Left ventricle myocardium inferior (tissue), 1 donor: ENCODE data around the gene FDPS. TPM values are rescaled to one million over a fixed set of nuclear protein-coding genes. Genes with fewer than 3 reads are reported as not detected.

ENCODE experiments used
- DNase-seq: peaks from one replicate; pipeline ENCODE4 v3.0.0-alpha.2; 2020
- H3K27ac ChIP-seq: fragments of 200-600 bp; replicated peaks from 2 replicates; pipeline ENCODE4 v1.8.0; 2021
- H3K27me3 ChIP-seq: fragments of 200-600 bp; 2 replicates; pipeline ENCODE4 v1.8.0; 2021; ENCODE audit warnings: low read depth
- H3K36me3 ChIP-seq: fragments of 200-600 bp; 2 replicates; pipeline ENCODE4 v1.8.0; 2021
- H3K4me1 ChIP-seq: fragments of 200-600 bp; 2 replicates; pipeline ENCODE4 v1.8.0; 2021
- H3K4me3 ChIP-seq: fragments of 200-600 bp; 2 replicates; pipeline ENCODE4 v1.8.0; 2021; ENCODE audit warnings: mild to moderate bottlenecking, moderate library complexity
- H3K9me3 ChIP-seq: fragments of 200-600 bp; replicated peaks from 2 replicates; pipeline ENCODE4 v1.8.0; 2021
- CTCF ChIP-seq: fragments of 200-600 bp; IDR thresholded peaks from 2 replicates; pipeline ENCODE4 v1.8.0; 2021; ENCODE audit warnings: antibody characterized with exemption, mild to moderate bottlenecking, borderline replicate concordance
- intact Hi-C: fragments of 100-400 bp; cut with micrococcal nuclease; formaldehyde crosslinking; loops from one replicate; pipeline ENCODE4 v1.11.0; 2022
- total RNA-seq: library from RNA; stranded (reverse); fragmentation: NEBNext Ultra II Directional; extraction: Animal tissue kit (Norgen Biotek cat#: 25700); gene quantifications from one replicate; pipeline ENCODE4 v1.2.1, GENCODE V29; 2021
- donor health status: DM: no; HTN: yes; CAD: no; lungs with severe emphysema.

Gene FDPS
- total RNA-seq, 1 donor from 2014 or later = 75.0 TPM

- H3K9me3 ChIP-seq = no peaks in the 10 kb centered on the region
- H3K27me3 ChIP-seq = no peaks in the 10 kb centered on the region
- peak; percentile 90 for DNase-seq
- peak overlapping the region; percentile 85 for H3K4me3 ChIP-seq
- intact Hi-C loops = loop anchor here (5.0 kb wide), 1 partner anchor 46 kb away; the partner anchor contains the start of gene HCN3
- peak; percentile 96 for TF ChIP-seq CTCF
- peaks cover 55% of the 10 kb centered on the region for H3K4me1 ChIP-seq
- peaks cover 26% of the 10 kb centered on the region for H3K36me3 ChIP-seq
- H3K27ac ChIP-seq = peak overlapping the region; percentile 99
Measured at GRCh38 chr1:155322953-155323728, 14.5 kb downstream of the FDPS start.

- no peak for TF ChIP-seq CTCF
- Histone ChIP-seq H3K4me3 (peak overlapping the region; percentile 85), H3K36me3 (peaks cover 26% of the 10 kb centered on the region), H3K27ac (peak overlapping the region; percentile 99), H3K4me1 (peaks cover 55% of the 10 kb centered on the region), H3K27me3 (no peaks in the 10 kb centered on the region), H3K9me3 (no peaks in the 10 kb centered on the region)
- intact Hi-C loops = loop anchor here (5.0 kb wide), 1 partner anchor 46 kb away; the partner anchor contains the start of gene HCN3
- peak; percentile 90 for DNase-seq
Measured at GRCh38 chr1:155323729-155324036, 15.0 kb downstream of the FDPS start.

GRCh38 chr1:155324037-155324716 lies 15.5 kb downstream of the FDPS start:
- intact Hi-C loops = loop anchor here (5.0 kb wide), 1 partner anchor 47 kb away; the partner anchor contains the start of gene HCN3
- no peaks in the 10 kb centered on the region for H3K27me3 ChIP-seq
- peaks cover 28% of the 10 kb centered on the region for H3K36me3 ChIP-seq
- H3K9me3 ChIP-seq = no peaks in the 10 kb centered on the region
- H3K4me3 ChIP-seq = peak overlapping the region; percentile 85
- peak; percentile 96 for DNase-seq
- H3K4me1 ChIP-seq = peaks cover 55% of the 10 kb centered on the region
- TF ChIP-seq CTCF = no peak
- peak overlapping the region; percentile 99 for H3K27ac ChIP-seq

GRCh38 chr1:155324717-155325602 lies 16.3 kb downstream of the FDPS start:
- Histone ChIP-seq H3K36me3 (peaks cover 34% of the 10 kb centered on the region), H3K27me3 (no peaks in the 10 kb centered on the region), H3K4me1 (peaks cover 52% of the 10 kb centered on the region), H3K4me3 (peak overlapping the region; percentile 85), H3K9me3 (no peaks in the 10 kb centered on the region), H3K27ac (peak overlapping the region; percentile 99)
- intact Hi-C loops = loop anchor here (5.0 kb wide), 1 partner anchor 48 kb away; the partner anchor contains the start of gene HCN3
- DNase-seq = peak; percentile 46
- peak; percentile 46 for TF ChIP-seq CTCF

GRCh38 chr1:155325603-155325893 lies 16.9 kb downstream of the FDPS start:
- Histone ChIP-seq H3K4me3 (peak overlapping the region; percentile 85), H3K4me1 (peaks cover 46% of the 10 kb centered on the region)

More at GRCh38 chr1:155325603-155325893, 16.9 kb downstream of the FDPS start:
- Histone ChIP-seq H3K9me3 (no peaks in the 10 kb centered on the region), H3K36me3 (peaks cover 40% of the 10 kb centered on the region), H3K27ac (peak overlapping the region; percentile 99), H3K27me3 (no peaks in the 10 kb centered on the region)
- no peak for TF ChIP-seq CTCF
- intact Hi-C loops = no loop called here
- DNase-seq = no peak
